MM.1S (cell line): Measurements from ENCODE around the gene UBC.

Experiments used
- DNase-seq: peaks from one replicate; pipeline ENCODE4 v3.0.0-alpha.2; 2015
- H2AFZ ChIP-seq: fragments of 300-600 bp; sonication (generic); 2 replicates; pipeline ENCODE4 v1.6.0; 2016; ENCODE audit warnings: antibody characterized with exemption, low read length
- H3F3A ChIP-seq: fragments of 300-600 bp; sonication (generic); 2 replicates; pipeline ENCODE4 v1.6.1; 2016; ENCODE audit warnings: mild to moderate bottlenecking, antibody characterized with exemption, low read length, moderate library complexity, mixed read lengths; ENCODE audit not compliant: insufficient read depth
- H3K27ac ChIP-seq: fragments of 300-600 bp; sonication (generic); 2 replicates; pipeline ENCODE4 v1.5.1; 2016; ENCODE audit warnings: mild to moderate bottlenecking, low read length
- H3K27me3 ChIP-seq: fragments of 300-600 bp; sonication (generic); replicated peaks from 2 replicates; pipeline ENCODE4 v1.6.0; 2016; ENCODE audit warnings: low read length; ENCODE audit not compliant: insufficient read depth
- H3K36me3 ChIP-seq: fragments of 300-600 bp; sonication (generic); replicated peaks from 2 replicates; pipeline ENCODE4 v1.6.1; 2016; ENCODE audit warnings: mild to moderate bottlenecking, low read length, mixed read lengths; ENCODE audit not compliant: insufficient read depth
- H3K4me1 ChIP-seq: fragments of 300-600 bp; sonication (generic); 2 replicates; pipeline ENCODE4 v1.6.1; 2016; ENCODE audit warnings: low read length, mixed read lengths
- H3K4me2 ChIP-seq: fragments of 300-600 bp; sonication (generic); 2 replicates; pipeline ENCODE4 v1.6.0; 2016; ENCODE audit warnings: low read depth, low read length
- H3K4me3 ChIP-seq: fragments of 300-600 bp; sonication (generic); 2 replicates; pipeline ENCODE4 v1.5.1; 2016; ENCODE audit warnings: low read length, mixed read lengths
- H3K79me2 ChIP-seq: fragments of 300-600 bp; sonication (generic); 2 replicates; pipeline ENCODE4 v1.6.1; 2016; ENCODE audit warnings: mixed run types, low read length, mixed read lengths
- H3K9ac ChIP-seq: fragments of 300-600 bp; sonication (generic); 2 replicates; pipeline ENCODE4 v1.6.1; 2016; ENCODE audit warnings: low read length, mixed read lengths
- H3K9me2 ChIP-seq: fragments of 300-600 bp; sonication (generic); replicated peaks from 2 replicates; pipeline ENCODE4 v1.6.1; 2016; ENCODE audit warnings: mild to moderate bottlenecking, low read length, mixed read lengths; ENCODE audit not compliant: insufficient read depth
- H3K9me3 ChIP-seq: fragments of 300-600 bp; sonication (generic); replicated peaks from 2 replicates; pipeline ENCODE4 v1.6.1; 2016; ENCODE audit warnings: mild to moderate bottlenecking, low read length, mixed read lengths; ENCODE audit not compliant: insufficient read depth
- H4K20me1 ChIP-seq: fragments of 300-600 bp; sonication (generic); 2 replicates; pipeline ENCODE4 v1.6.1; 2016; ENCODE audit warnings: mild to moderate bottlenecking, low read length, moderate library complexity, mixed read lengths; ENCODE audit not compliant: insufficient read depth
- CTCF ChIP-seq: fragments of 300-600 bp; sonication (generic); IDR thresholded peaks from 2 replicates; pipeline ENCODE4 v1.5.1; 2016; ENCODE audit warnings: antibody characterized with exemption, low read length, mixed read lengths
- EZH2 ChIP-seq: fragments of 300-600 bp; sonication (generic); optimal IDR thresholded peaks from 2 replicates; pipeline ENCODE3; 2017; ENCODE audit warnings: low read depth, mild to moderate bottlenecking, antibody characterized with exemption, low read length, mixed read lengths
- EZH2phosphoT487 ChIP-seq: fragments of 300-600 bp; sonication (generic); IDR thresholded peaks from 2 replicates; pipeline ENCODE4 v1.6.1; 2018; ENCODE audit warnings: antibody characterized with exemption, low read length

Gene UBC

GRCh38 chr12:124875803-124876132 is 38.7 kb downstream of the UBC start:
- Histone ChIP-seq H3K4me2 (no peak overlapping the region), H3K4me3 (no peak overlapping the region), H3K27me3 (no peaks in the 10 kb centered on the region), H3K4me1 (no peaks in the 10 kb centered on the region), H4K20me1 (no peaks in the 10 kb centered on the region), H3K36me3 (no peaks in the 10 kb centered on the region), H2AFZ (no peak overlapping the region), H3K9ac (no peak overlapping the region), H3K9me3 (no peaks in the 10 kb centered on the region), H3K9me2 (no peaks in the 10 kb centered on the region), H3K27ac (no peak overlapping the region), H3K79me2 (no peaks in the 10 kb centered on the region), H3F3A (no peaks in the 10 kb centered on the region)
- TF ChIP-seq EZH2phosphoT487 (no peak), CTCF (no peak), EZH2 (no peak)
- DNase-seq: no peak

DNA sequence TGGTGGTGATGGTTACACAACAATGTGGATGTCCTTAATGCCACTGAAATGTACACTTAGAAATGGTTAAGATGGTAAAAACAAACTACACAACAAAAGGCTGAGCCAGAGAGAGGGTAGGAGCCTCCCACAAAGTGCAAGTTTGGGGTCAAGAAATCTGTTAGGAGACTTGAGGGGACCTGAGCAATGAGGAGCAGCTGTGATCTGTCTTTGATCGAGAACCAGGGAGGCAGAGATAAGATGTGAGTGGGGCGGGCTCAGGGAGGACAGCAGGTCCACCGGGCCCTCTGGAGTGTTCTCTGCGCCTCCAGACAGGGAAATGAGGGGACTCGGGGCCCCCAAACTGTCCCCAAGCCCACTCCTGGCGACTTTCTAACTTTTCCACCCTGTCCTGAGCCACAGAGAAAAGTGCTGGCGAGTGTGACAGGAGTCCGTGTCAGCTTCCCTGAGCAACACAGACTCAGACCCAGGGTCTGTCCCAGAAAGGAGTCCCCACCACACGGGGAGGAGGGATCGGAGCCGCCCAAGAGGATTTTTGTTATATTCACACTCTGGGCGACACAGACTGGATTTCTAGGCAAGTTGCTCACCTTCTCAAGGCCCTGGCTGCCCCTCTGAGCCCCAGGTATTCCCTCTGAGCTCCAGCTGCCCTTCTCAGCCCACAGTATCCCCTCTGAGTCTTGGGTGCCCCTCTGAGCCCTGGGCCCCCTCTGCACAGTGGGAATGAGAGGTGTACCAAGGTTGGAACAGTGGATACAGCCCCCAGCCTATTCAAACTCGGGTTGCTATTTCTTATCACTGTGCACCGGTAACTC is 39.3 kb downstream of the UBC start:
- Histone ChIP-seq H3K9me2 (no peaks in the 10 kb centered on the region), H3K9ac (no peak overlapping the region), H3K27ac (no peak overlapping the region), H2AFZ (no peak overlapping the region), H3K36me3 (no peaks in the 10 kb centered on the region), H3K4me1 (no peaks in the 10 kb centered on the region), H3K27me3 (no peaks in the 10 kb centered on the region), H4K20me1 (no peaks in the 10 kb centered on the region), H3F3A (no peaks in the 10 kb centered on the region), H3K9me3 (no peaks in the 10 kb centered on the region), H3K4me3 (no peak overlapping the region), H3K79me2 (no peaks in the 10 kb centered on the region), H3K4me2 (no peak overlapping the region)
- no peak for DNase-seq
- no peak for TF ChIP-seq EZH2
- no peak for TF ChIP-seq CTCF
- no peak for TF ChIP-seq EZH2phosphoT487

DNA sequence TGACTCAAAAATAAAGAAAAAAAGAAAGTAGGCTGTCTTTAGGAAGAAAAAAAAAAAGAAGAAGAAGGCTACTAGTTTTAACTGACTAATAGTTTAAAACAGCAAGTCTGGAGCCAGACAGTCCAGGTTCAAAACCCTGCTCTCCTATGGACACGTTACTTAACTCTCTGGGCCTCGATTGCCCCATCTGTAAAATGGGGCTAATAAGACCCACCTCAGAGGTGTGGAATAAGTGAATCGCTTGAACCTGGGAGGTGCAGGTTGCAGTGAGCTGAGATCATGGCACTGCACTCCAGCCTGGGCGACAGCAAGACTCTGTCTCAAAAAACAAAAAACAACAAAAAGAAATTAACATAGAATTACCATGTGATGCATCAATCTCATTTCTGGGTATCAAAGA is 40.3 kb downstream of the UBC start:
- Histone ChIP-seq H3K4me1 (no peaks in the 10 kb centered on the region), H2AFZ (no peak overlapping the region), H3K27me3 (no peaks in the 10 kb centered on the region), H3K9me3 (no peaks in the 10 kb centered on the region), H4K20me1 (no peaks in the 10 kb centered on the region), H3K9ac (no peak overlapping the region), H3K9me2 (no peaks in the 10 kb centered on the region), H3K27ac (no peak overlapping the region), H3F3A (no peaks in the 10 kb centered on the region), H3K79me2 (no peaks in the 10 kb centered on the region), H3K36me3 (no peaks in the 10 kb centered on the region), H3K4me2 (no peak overlapping the region), H3K4me3 (no peak overlapping the region)
- TF ChIP-seq CTCF (no peak), EZH2 (no peak), EZH2phosphoT487 (no peak)
- no peak for DNase-seq
